CD4-positive, alpha-beta T cell treated with Interleukin-17A for 1 hour (primary cell): ENCODE results near the gene CX3CL1.
"Not testable (repeated sequence)": the region's sequence is repeated elsewhere in the genome, so short reads cannot be mapped to it uniquely, and the experiment has no call there.

ENCODE experiments used
- DNase-seq: peaks from one replicate; pipeline ENCODE4 v3.0.0-alpha.2; 2020

CX3CL1 gene

DNA sequence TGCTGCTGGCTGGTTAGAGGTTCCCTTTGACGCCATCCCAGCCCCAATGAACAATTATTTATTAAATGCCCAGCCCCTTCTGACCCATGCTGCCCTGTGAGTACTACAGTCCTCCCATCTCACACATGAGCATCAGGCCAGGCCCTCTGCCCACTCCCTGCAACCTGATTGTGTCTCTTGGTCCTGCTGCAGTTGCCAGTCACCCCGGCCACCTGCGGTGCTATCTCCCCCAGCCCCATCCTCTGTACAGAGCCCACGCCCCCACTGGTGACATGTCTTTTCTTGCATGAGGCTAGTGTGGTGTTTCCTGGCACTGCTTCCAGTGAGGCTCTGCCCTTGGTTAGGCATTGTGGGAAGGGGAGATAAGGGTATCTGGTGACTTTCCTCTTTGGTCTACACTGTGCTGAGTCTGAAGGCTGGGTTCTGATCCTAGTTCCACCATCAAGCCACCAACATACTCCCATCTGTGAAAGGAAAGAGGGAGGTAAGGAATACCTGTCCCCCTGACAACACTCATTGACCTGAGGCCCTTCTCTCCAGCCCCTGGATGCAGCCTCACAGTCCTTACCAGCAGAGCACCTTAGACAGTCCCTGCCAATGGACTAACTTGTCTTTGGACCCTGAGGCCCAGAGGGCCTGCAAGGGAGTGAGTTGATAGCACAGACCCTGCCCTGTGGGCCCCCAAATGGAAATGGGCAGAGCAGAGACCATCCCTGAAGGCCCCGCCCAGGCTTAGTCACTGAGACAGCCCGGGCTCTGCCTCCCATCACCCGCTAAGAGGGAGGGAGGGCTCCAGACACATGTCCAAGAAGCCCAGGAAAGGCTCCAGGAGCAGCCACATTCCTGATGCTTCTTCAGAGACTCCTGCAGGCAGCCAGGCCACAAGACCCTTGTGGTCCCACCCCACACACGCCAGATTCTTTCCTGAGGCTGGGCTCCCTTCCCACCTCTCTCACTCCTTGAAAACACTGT, 11.3 kb downstream of the CX3CL1 start:
- DNase-seq: no peak

DNA sequence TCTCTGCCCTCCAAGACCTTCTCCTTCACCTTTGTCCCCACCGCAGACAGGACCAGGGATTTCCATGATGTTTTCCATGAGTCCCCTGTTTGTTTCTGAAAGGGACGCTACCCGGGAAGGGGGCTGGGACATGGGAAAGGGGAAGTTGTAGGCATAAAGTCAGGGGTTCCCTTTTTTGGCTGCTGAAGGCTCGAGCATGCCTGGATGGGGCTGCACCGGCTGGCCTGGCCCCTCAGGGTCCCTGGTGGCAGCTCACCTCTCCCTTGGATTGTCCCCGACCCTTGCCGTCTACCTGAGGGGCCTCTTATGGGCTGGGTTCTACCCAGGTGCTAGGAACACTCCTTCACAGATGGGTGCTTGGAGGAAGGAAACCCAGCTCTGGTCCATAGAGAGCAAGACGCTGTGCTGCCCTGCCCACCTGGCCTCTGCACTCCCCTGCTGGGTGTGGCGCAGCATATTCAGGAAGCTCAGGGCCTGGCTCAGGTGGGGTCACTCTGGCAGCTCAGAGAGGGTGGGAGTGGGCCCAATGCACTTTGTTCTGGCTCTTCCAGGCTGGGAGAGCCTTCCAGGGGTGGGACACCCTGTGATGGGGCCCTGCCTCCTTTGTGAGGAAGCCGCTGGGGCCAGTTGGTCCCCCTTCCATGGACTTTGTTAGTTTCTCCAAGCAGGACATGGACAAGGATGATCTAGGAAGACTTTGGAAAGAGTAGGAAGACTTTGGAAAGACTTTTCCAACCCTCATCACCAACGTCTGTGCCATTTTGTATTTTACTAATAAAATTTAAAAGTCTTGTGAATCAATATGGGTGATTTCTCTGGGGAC, 12.2 kb downstream of the CX3CL1 start:
- no peak for DNase-seq

DNA sequence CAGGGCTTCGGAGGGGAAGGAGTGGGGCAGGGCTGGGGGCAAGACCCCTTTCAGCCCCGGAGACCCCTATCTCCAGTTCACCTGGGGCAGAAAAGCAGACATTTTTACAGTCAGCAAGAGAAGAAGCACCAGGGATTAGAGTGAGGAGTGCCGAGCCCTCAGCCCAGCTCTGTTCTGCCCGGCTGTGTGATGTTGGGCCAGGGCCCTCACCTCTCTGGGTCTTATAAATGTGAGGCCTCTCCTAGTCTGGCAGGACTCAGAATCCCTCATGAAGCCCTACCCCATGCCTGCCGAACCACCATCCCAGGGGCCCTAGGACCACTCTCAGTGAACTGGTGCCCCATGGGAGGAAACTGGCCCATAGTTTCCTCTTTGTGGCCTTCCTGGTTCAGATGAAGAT, 12.8 kb downstream of the CX3CL1 start:
- no peak for DNase-seq

GRCh38 chr16:57386381-57386951, 14.2 kb downstream of the CX3CL1 start:
- no peak for DNase-seq

DNA sequence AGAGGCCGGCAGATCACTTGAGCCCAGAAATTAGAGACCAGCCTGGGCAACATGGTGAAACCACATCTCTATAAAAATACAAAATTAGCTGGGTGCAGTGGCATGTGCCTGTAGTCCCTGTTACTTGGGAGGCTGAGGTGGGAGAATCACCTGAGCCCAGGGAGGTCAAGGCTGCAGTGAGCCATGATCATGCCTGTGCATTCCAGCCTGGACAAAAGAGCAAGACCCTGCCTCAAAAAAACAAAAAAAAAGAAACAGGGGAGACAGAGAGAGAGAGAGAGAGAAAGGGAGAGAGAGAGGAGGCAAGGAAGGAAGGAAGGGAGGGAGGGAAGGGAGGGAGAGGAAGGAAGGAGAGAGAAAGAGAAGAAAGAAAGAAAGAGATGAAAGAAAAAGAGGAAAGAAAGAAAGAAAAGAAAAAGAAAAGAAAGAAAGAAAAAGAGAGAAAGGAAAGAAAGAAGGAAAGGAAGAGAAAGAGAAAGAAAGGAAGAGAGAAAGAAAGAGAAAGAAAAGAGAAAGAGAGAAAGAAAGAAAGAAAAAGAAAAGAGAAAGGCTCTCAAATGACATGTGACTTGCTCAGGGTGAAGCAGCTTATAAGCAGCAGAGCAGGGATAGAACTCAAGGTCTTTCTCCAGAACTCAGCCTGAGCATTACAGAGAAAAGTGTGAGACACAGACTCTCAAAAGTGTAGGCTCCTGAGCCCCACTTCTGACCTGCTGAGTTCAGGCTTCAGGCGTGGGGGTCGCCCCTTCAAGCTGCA, 15.5 kb downstream of the CX3CL1 start:
- no peak for DNase-seq

GRCh38 chr16:57388359-57389086, 16.2 kb downstream of the CX3CL1 start:
- DNase-seq: no peak

GRCh38 chr16:57389087-57389468, 16.8 kb downstream of the CX3CL1 start:
- DNase-seq: no peak

DNA sequence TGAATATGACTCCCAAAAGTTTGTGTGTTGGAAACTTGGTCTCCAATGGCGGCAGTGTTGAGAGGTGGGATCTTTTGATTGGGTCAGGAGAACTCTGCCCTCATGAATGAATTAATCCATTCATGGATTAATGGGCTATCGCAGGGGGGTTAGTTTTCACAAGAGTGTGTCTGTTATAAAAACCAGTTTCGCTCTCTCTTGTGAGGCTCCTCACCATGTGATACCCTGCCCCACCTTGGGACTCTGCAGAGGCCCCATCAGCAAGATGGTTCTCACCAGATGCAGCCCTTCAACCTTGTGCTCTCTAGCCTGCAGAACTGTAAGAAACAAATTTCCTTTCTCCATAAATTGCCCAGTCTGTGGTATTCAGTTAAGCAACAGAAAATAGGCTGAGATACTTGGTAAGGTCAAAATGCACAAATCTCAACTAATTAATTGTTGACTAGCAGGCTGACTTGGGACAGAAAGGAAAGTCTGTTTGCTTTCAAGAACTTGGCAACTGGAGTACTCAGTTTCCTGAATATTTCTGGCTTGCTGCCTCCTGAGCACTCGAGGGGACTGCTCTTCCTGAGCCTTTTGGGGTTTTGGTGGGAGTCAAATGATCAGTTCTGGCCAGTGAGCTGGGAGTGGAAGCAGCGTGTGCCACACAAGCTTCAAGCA, 18.5 kb downstream of the CX3CL1 start:
- DNase-seq: no peak

DNA sequence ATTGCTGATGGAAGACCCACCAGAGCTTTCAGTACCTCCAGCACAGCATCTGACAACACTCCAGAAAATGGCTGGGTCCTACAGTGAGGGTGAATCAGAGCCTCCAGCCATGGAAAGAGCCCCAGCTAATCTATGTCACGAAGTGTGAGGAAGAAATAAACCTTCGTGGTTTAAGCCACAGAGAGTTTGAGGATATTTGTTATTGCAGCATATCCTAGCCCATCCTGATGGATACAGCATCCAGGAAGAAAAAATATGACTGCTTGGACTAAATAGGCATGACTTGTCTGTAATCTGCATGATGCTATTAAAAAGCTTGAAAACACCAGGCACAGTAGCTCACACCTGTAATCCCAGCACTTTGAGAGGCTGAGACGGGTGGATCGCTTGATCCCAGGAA, 19.0 kb downstream of the CX3CL1 start:
- DNase-seq: no peak

GRCh38 chr16:57391708-57392107, 19.4 kb downstream of the CX3CL1 start:
- DNase-seq: no peak

DNA sequence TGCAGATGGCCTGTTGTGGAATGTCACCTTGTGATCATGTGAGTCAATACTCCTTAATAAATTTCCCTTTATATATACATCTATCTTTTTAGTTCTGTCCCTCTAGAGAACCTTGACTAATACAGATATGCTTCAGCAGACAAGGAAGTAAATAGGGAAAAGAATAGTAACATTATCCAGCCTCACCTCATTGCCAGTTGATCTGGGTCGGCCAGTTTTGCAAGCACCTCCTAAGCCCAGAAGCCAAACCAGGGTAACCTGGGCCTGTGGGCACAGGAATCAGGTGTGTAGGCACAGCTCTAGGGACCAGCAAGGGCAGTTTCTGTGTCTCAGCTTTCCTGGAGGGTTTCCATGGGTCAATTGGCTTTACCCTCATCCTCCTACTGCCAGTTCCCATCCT, 20.4 kb downstream of the CX3CL1 start:
- no peak for DNase-seq

DNA sequence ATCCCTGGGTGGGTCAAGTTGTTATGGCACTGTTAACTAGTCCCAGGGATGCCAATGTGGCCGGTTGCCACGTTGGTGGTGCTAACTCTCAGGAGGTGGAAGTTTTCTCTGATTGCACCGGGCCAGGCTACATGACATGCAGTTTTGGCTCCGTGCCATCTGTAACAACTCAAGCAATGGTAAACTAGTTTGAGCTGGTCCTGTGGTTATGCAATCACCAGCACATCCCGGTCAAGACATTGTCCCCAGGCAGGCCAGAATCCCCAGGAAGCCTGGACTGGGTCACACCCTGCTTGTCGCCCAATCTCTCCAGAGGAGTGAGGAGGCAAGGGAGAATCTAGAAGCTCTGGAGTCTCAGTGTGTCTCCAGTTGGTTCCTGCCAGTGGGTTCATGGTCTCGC, 22.2 kb downstream of the CX3CL1 start:
- DNase-seq: no peak

GRCh38 chr16:57395026-57395425, 22.7 kb downstream of the CX3CL1 start:
- no peak for DNase-seq

GRCh38 chr16:57396786-57397185, 24.5 kb downstream of the CX3CL1 start:
- DNase-seq: no peak

DNA sequence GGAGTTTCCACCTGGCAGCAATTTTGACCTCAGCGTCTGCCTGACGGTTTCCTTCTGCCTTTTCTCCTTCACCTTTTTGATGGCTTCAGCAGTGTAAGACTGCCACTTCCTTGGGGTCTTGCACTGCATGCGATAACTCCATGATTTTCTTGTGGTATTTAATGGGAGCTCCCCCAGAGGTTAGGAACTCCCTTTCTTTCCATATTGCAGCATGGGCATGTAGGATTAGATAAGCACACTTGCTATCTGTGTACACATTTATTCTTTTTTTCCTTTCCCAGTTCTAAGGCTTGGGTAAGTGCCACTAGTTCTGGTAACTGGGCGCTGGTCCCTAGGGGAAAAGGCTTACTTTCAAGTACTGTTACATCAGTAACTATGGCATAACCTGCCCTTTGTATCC, 25.2 kb downstream of the CX3CL1 start:
- not testable (repeated sequence) for DNase-seq

DNA sequence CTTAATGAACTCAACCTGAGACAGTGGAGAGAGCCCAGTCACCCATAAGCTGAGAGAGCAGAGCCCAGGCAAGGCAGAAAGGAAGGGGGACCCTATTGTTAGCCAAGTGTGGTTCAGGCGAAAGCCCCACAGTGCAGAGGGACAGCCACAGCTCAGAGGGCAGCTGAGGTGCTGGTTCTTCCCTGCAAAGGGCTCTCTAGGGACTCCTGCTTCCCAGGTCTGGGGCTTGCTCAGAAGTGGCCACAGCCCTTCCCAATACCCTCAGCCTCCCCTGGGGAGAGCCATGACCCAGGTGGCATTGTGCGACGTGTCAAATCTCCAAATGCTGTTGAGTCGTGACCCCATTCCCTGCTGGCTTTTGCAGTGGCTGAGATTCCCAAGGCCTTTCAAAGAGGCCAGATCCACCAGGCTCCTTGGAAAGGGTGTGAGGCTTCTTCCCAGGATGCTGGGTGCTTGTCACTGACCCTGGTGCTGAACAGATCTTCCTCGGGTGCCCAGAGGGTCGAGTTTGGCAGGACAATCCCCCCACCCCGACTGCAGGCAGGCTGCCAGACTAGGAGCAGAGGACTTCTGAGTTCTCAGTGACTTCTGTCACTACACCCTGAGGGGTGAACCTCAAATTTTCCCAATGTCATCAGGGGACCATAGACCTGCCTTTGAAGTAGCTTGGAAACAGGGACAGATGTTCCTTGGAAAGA, 29.8 kb downstream of the CX3CL1 start:
- DNase-seq: no peak

DNA sequence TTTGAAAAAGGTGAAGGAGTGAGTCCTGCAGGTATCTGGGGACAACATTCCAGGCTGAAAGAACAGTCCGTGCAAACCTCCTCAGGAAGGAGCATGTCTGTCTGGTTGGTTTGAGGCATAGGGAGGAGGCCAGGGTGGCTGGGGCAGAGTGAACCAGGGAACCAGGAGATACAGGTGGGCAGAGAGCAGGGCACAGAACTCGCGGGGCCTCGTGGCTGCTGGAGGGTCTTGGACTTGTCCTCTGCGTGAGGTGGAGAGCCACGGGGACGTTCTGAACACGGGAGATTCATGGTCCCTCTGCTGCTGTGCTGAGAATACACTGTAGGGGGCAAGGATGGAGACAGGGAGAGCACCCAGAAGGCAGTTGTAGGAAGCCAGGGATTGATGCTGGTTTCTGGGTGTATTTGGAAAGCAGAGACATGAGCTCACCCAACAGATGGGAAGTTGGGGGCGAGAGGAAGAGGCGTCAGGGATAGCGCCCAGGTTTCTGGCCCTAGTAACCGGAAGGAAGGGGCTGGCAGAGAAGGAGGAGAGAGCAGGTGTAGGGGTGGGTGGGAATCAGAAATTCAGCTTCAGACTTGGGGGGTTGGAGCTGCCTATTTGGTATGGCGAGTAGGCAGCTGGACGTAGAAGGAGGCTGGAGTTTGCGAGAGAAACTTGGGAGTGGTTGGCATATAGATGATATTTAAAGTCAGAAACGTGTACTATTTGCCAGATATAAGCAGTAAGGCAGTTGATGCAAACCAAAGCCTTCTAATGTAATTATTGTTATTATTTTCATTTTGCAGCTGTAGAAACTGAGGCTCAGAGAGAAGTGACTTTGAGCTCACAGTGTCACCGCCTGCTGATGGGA, 31.9 kb downstream of the CX3CL1 start, which contains the start of gene CCL17:
CCL17 (plus strand) TSS at position 803 of the 853 bp plus-strand sequence. CDS start 9,166 bp downstream, outside the sequence.
- DNase-seq: no peak

- DNase-seq: no peak
These were observed 32.8 kb downstream of the CX3CL1 start for GRCh38 chr16:57405097-57405496.

DNA sequence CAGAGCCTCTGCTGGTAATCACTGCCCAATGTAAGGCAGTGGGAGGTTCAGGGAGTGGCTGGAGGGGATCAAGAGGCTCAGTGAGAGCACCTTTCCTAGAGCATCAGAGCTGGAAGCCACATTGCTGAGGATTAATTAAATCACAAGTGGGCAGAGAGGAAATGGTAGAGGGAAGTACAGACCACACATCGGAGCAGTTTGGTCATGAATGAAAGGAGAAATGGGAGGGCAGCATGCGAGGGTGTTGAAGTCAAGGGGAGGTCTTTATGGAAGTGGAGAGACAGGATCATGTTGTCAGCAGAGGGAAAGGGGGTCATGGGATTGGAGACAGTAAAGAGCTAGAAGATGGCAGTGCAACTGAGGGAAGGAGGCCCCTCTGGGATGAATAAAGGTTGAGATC, 34.6 kb downstream of the CX3CL1 start:
- no peak for DNase-seq
